GM19025 (cell line): ENCODE data around the gene AKT3.
"Not testable (repeated sequence)": the region's sequence is repeated elsewhere in the genome, so short reads cannot be mapped to it uniquely, and the experiment has no call there.

Experiments used
- ATAC-seq: cut with Tn5 transposase; IDR thresholded peaks from one replicate; pipeline ENCODE4 v1.9.1; 2021; ENCODE audit warnings: mild to moderate bottlenecking, low read depth, moderate library complexity; ENCODE audit not compliant: unreplicated experiment

The AKT3 gene

GRCh38 chr1:243791586-243792267 is 58.3 kb downstream of the AKT3 start:
- ATAC-seq, result no peak

- ATAC-seq, result no peak
These were observed 59.6 kb downstream of the AKT3 start for GRCh38 chr1:243790404-243790803.

GRCh38 chr1:243786531-243786930 is 63.5 kb downstream of the AKT3 start:
- ATAC-seq, result no peak

GRCh38 chr1:243784506-243784905 is 65.5 kb downstream of the AKT3 start:
- no peak for ATAC-seq

- ATAC-seq, result no peak
These were observed 66.3 kb downstream of the AKT3 start for GRCh38 chr1:243783714-243784113.

- ATAC-seq, result not testable (repeated sequence)
These were observed 77.5 kb downstream of the AKT3 start for GRCh38 chr1:243772361-243773050.

- ATAC-seq, result no peak
These were observed 79.2 kb downstream of the AKT3 start for GRCh38 chr1:243770860-243771259.

GRCh38 chr1:243765676-243766075 is 84.4 kb downstream of the AKT3 start:
- no peak for ATAC-seq

GRCh38 chr1:243763806-243764205 is 86.2 kb downstream of the AKT3 start:
- no peak for ATAC-seq

GRCh38 chr1:243758647-243759046 is 91.4 kb downstream of the AKT3 start:
- no peak for ATAC-seq

GRCh38 chr1:243756529-243756928 is 93.5 kb downstream of the AKT3 start:
- no peak for ATAC-seq

- ATAC-seq, result no peak
These were observed 95.7 kb downstream of the AKT3 start for GRCh38 chr1:243754348-243754747.

- no peak for ATAC-seq
These were observed 98.5 kb downstream of the AKT3 start for GRCh38 chr1:243751506-243751905.

GRCh38 chr1:243748706-243749283 is 101.2 kb downstream of the AKT3 start:
- ATAC-seq, result peak; percentile 91

GRCh38 chr1:243748227-243748626 is 101.8 kb downstream of the AKT3 start:
- no peak for ATAC-seq

- ATAC-seq, result no peak
These were observed 103.3 kb downstream of the AKT3 start for GRCh38 chr1:243746751-243747150.

GRCh38 chr1:243745356-243745755 is 104.7 kb downstream of the AKT3 start:
- no peak for ATAC-seq

GRCh38 chr1:243742819-243743218 is 107.2 kb downstream of the AKT3 start:
- ATAC-seq, result no peak

- ATAC-seq, result no peak
These were observed 109.6 kb downstream of the AKT3 start for GRCh38 chr1:243740255-243740999.

GRCh38 chr1:243739335-243740003 is 110.6 kb downstream of the AKT3 start:
- ATAC-seq, result no peak

- ATAC-seq, result no peak
These were observed 112.0 kb downstream of the AKT3 start for GRCh38 chr1:243738020-243738419.
